NB4 (cell line): Measurements from ENCODE around the gene SKIC3.

Source experiments
- CTCF ChIP-seq: IDR thresholded peaks from one replicate; pipeline ENCODE4 v1.5.1; 2012; ENCODE audit warnings: low read depth, low read length
- MYC ChIP-seq: IDR thresholded peaks from 2 replicates; pipeline ENCODE4 v1.6.1; 2011; ENCODE audit warnings: low read depth, low read length
- POLR2A ChIP-seq: IDR thresholded peaks from 2 replicates; pipeline ENCODE4 v1.6.1; 2011; ENCODE audit warnings: mild to moderate bottlenecking; ENCODE audit not compliant: insufficient read length; ENCODE audit errors: extremely low read depth

- no peak for TF ChIP-seq CTCF
- TF ChIP-seq POLR2A: no peak
- TF ChIP-seq MYC: no peak
Observed at GRCh38 chr5:95533761-95534160, 21.0 kb downstream of the SKIC3 start.
